Neural progenitor cell (in vitro differentiated cells): ENCODE data around the gene DCC.

ENCODE experiments used
- CTCF ChIP-seq: fragments of 200-600 bp; sonication (generic); IDR thresholded peaks from 2 replicates; pipeline ENCODE4 v1.5.1; 2017; ENCODE audit warnings: antibody characterized with exemption, mild to moderate bottlenecking
- EZH2 ChIP-seq: fragments of 200-600 bp; sonication (generic); IDR thresholded peaks from 2 replicates; pipeline ENCODE4 v1.6.1; 2017; ENCODE audit warnings: antibody characterized with exemption, mild to moderate bottlenecking, moderate library complexity
- EZH2phosphoT487 ChIP-seq: fragments of 200-600 bp; sonication (generic); IDR thresholded peaks from 2 replicates; pipeline ENCODE4 v1.6.1; 2017; ENCODE audit warnings: antibody characterized with exemption

DNA sequence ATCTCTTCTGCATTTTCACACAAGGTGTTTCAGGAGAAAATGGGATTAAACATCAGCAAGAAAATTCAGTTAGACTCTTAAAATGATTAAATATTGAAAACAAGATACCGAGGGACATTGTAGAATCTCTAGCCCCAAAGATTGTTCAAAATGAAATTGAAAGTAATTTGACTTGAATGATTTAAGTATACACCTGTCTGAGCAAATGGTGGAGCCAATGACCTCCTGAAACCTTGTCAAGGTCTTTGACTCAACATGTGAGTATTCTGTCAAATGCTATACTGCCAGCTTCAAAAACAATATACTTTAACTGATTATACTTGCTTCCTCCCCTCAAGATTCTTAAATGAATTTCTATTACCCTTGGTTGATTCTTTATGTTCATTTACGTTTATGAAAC is 411.0 kb downstream of the DCC start:
- TF ChIP-seq CTCF (no peak), EZH2 (no peak), EZH2phosphoT487 (no peak)
